Mesenchymal stem cell (in vitro differentiated cells and primary cell): Measurements from ENCODE around the gene TRIP12.

Source experiments
- DNase-seq: peaks from one replicate; pipeline ENCODE4 v3.0.0-alpha.2; 2013
- H2AFZ ChIP-seq: one replicate; pipeline ENCODE4 v1.6.1; 2013; ENCODE audit warnings: low read depth, mild to moderate bottlenecking, control low read depth, inconsistent platforms, low read length, moderate library complexity
- H2AK5ac ChIP-seq: 2 replicates; pipeline ENCODE4 v1.6.1; 2013; ENCODE audit warnings: low read length, moderate library complexity, mild to moderate bottlenecking, inconsistent platforms; ENCODE audit not compliant: severe bottlenecking
- H2BK120ac ChIP-seq: one replicate; pipeline ENCODE4 v1.6.1; 2013; ENCODE audit warnings: low read depth, mild to moderate bottlenecking, inconsistent platforms, low read length, moderate library complexity
- H2BK12ac ChIP-seq, 2 experiments: one replicate each; pipeline ENCODE4 v1.6.1; 2013; ENCODE audit warnings: inconsistent platforms in 2 of 2, low read length in 2 of 2, mild to moderate bottlenecking in 2 of 2, moderate library complexity in 2 of 2, control low read depth in 1 of 2
- H2BK15ac ChIP-seq: one replicate; pipeline ENCODE4 v1.6.1; 2013; ENCODE audit warnings: mild to moderate bottlenecking, low read depth, inconsistent platforms; ENCODE audit not compliant: poor library complexity, severe bottlenecking
- H2BK5ac ChIP-seq: 2 replicates; pipeline ENCODE4 v1.6.1; 2013; ENCODE audit warnings: low read depth, mild to moderate bottlenecking, low read length, control low read depth, inconsistent platforms; ENCODE audit not compliant: poor library complexity, severe bottlenecking
- H3K14ac ChIP-seq, 2 experiments: one replicate each; pipeline ENCODE4 v1.6.1; 2013; ENCODE audit warnings: inconsistent platforms in 2 of 2, low read length in 2 of 2, control low read depth in 1 of 2, mild to moderate bottlenecking in 1 of 2, moderate library complexity in 1 of 2
- H3K18ac ChIP-seq, 2 experiments: one replicate each; pipeline ENCODE4 v1.6.1; 2013; ENCODE audit warnings: inconsistent platforms in 2 of 2, low read length in 2 of 2, control low read depth in 1 of 2, low read depth in 1 of 2, mild to moderate bottlenecking in 1 of 2
- H3K23ac ChIP-seq, 2 experiments: one replicate each; pipeline ENCODE4 v1.6.1; 2013; ENCODE audit warnings: inconsistent platforms in 2 of 2, low read length in 2 of 2, mild to moderate bottlenecking in 2 of 2, moderate library complexity in 2 of 2, control low read depth in 1 of 2
- H3K27ac ChIP-seq: 2 replicates; pipeline ENCODE4 v1.5.1; 2013; ENCODE audit warnings: mild to moderate bottlenecking, moderate library complexity, low read length, control low read depth, inconsistent platforms; ENCODE audit not compliant: poor library complexity, severe bottlenecking
- H3K27me3 ChIP-seq, 2 experiments: 2 replicates each; pipeline versions ENCODE4 v1.6.1 to v1.7.0; 2013; ENCODE audit warnings: low read length in 2 of 2, mild to moderate bottlenecking in 2 of 2, moderate library complexity in 2 of 2, control low read depth in 1 of 2, inconsistent platforms in 1 of 2; ENCODE audit not compliant: control insufficient read depth in 1 of 2, insufficient read depth in 1 of 2
- H3K36me3 ChIP-seq, 2 experiments: 2 replicates each; pipeline versions ENCODE4 v1.6.1 to v1.7.0; 2013; ENCODE audit warnings: low read length in 2 of 2, control low read depth in 1 of 2, inconsistent platforms in 1 of 2, low read depth in 1 of 2, mild to moderate bottlenecking in 1 of 2; ENCODE audit not compliant: insufficient read depth in 2 of 2, control insufficient read depth in 1 of 2
- H3K4ac ChIP-seq, 2 experiments: one replicate each; pipeline ENCODE4 v1.6.1; 2013; ENCODE audit warnings: inconsistent platforms in 2 of 2, low read length in 2 of 2, mild to moderate bottlenecking in 2 of 2, moderate library complexity in 2 of 2, control low read depth in 1 of 2, low read depth in 1 of 2
- H3K4me1 ChIP-seq: 2 replicates; pipeline ENCODE4 v1.6.1; 2013; ENCODE audit warnings: low read depth, low read length, control low read depth; ENCODE audit not compliant: control insufficient read depth, insufficient read depth
- H3K4me2 ChIP-seq: 2 replicates; pipeline ENCODE4 v1.6.1; 2013; ENCODE audit warnings: low read length, mild to moderate bottlenecking, inconsistent platforms; ENCODE audit not compliant: poor library complexity, severe bottlenecking
- H3K4me3 ChIP-seq, 2 experiments: 2 replicates each; pipeline versions ENCODE4 v1.5.1 to v1.7.0; 2013; ENCODE audit warnings: low read length in 2 of 2, mild to moderate bottlenecking in 2 of 2, control low read depth in 1 of 2, low read depth in 1 of 2; ENCODE audit not compliant: insufficient read depth in 1 of 2
- H3K79me1 ChIP-seq: replicated peaks from 2 replicates; pipeline ENCODE4 v1.6.1; 2013; ENCODE audit warnings: mild to moderate bottlenecking, control low read depth, low read length, inconsistent platforms; ENCODE audit not compliant: poor library complexity, severe bottlenecking
- H3K9ac ChIP-seq: 2 replicates; pipeline ENCODE4 v1.7.0; 2013; ENCODE audit warnings: mild to moderate bottlenecking, low read length, moderate library complexity
- H3K9me3 ChIP-seq: 2 replicates; pipeline ENCODE4 v1.7.0; 2013; ENCODE audit warnings: mild to moderate bottlenecking, low read length; ENCODE audit not compliant: control insufficient read depth
- H4K8ac ChIP-seq: one replicate; pipeline ENCODE4 v1.6.1; 2013; ENCODE audit warnings: inconsistent platforms, mild to moderate bottlenecking, low read length, moderate library complexity
- H4K91ac ChIP-seq: one replicate; pipeline ENCODE4 v1.6.1; 2013; ENCODE audit warnings: mild to moderate bottlenecking, low read length, inconsistent platforms
- WGBS: methylation state at CpG from one replicate; pipeline ENCODE4 v1.1.7; 2013; ENCODE audit warnings: mixed read lengths; 5-methylcytosine and 5-hydroxymethylcytosine counted together

TRIP12 gene

DNA sequence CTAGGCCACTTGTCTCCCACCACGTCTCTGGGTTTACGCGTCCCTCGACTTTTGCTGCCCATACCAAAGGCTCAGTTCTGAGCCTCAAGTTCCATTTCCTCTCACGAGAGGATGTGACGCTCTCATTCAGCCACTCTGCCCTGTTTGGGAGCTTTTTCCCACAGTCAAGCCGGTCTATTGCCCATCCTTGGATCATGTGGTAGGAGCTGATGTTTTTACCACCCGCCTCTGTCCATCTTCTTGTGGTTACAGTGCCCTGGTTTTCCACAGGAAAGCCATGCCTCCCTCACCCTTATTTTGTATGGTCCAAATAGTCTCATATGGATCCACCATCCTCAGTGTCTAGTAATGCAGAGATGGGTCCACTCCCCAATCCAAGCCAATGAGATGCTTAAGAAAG, 20.9 kb upstream of the TRIP12 start:
- no peak overlapping the region for H4K91ac ChIP-seq
- H2BK5ac ChIP-seq: no peak overlapping the region
- H3K27me3 ChIP-seq: no peaks in the 10 kb centered on the region
- H3K79me1 ChIP-seq: peaks cover 10% of the 10 kb centered on the region
- H3K27ac ChIP-seq: no peak overlapping the region
- no peak overlapping the region for H2BK15ac ChIP-seq
- H3K4me1 ChIP-seq: peaks cover 4% of the 10 kb centered on the region
- no peak overlapping the region for H2AK5ac ChIP-seq
- no peak overlapping the region for H4K8ac ChIP-seq
- H3K18ac ChIP-seq: no peak overlapping the region
- no peak overlapping the region for H3K23ac ChIP-seq
- H3K9ac ChIP-seq: no peak overlapping the region
- no peak overlapping the region for H3K4ac ChIP-seq
- no peak overlapping the region for H3K4me3 ChIP-seq
- H2BK120ac ChIP-seq: no peak overlapping the region
- no peak overlapping the region for H2AFZ ChIP-seq
- no peak overlapping the region for H3K4me2 ChIP-seq
- H3K14ac ChIP-seq: no peak overlapping the region
- H3K9me3 ChIP-seq: no peaks in the 10 kb centered on the region
- no peak for DNase-seq
- WGBS: 97% methylated on average over 8 of the region's 8 CpGs
- peaks cover 0 to 4% of the 10 kb centered on the region in 2 experiments for H3K36me3 ChIP-seq
- no peak overlapping the region for H2BK12ac ChIP-seq

DNA sequence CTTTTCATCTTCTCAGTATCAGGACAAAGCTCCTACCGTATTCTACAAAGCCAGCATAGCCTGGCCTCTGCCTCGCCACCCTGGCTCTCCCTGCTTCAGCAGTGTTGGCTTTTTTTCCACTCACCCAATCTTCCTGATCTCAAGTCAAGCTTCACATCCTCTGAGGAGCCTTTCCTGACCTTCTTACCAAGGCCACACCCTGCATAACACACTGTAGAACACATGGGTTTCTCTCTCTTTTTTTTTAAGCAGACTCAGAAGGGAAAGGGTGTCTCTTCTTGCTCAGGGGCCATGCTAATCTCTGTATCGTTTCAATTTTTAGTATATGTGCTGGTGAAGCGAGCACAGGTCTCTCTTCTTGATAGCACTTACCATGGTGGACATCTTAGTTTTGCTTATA, 15.7 kb upstream of the TRIP12 start:
- H2BK5ac ChIP-seq: no peak overlapping the region
- no peak overlapping the region for H2BK12ac ChIP-seq
- no peak overlapping the region for H2BK15ac ChIP-seq
- H3K4ac ChIP-seq: no peak overlapping the region
- no peak overlapping the region for H3K18ac ChIP-seq
- H2AK5ac ChIP-seq: no peak overlapping the region
- WGBS: 93% methylated on average over 4 of the region's 4 CpGs
- no peak overlapping the region for H2AFZ ChIP-seq
- no peak overlapping the region for H4K8ac ChIP-seq
- H3K9me3 ChIP-seq: no peaks in the 10 kb centered on the region
- no peak overlapping the region for H2BK120ac ChIP-seq
- H3K23ac ChIP-seq: no peak overlapping the region
- H3K9ac ChIP-seq: no peak overlapping the region
- no peak overlapping the region for H3K4me3 ChIP-seq
- H3K4me2 ChIP-seq: no peak overlapping the region
- peaks cover 4 to 6% of the 10 kb centered on the region in 2 experiments for H3K36me3 ChIP-seq
- DNase-seq: no peak
- no peak overlapping the region for H4K91ac ChIP-seq
- H3K27me3 ChIP-seq: no peaks in the 10 kb centered on the region
- no peak overlapping the region for H3K14ac ChIP-seq
- no peak overlapping the region for H3K27ac ChIP-seq
- H3K79me1 ChIP-seq: peaks cover 10% of the 10 kb centered on the region
- H3K4me1 ChIP-seq: peaks cover 4% of the 10 kb centered on the region

DNA sequence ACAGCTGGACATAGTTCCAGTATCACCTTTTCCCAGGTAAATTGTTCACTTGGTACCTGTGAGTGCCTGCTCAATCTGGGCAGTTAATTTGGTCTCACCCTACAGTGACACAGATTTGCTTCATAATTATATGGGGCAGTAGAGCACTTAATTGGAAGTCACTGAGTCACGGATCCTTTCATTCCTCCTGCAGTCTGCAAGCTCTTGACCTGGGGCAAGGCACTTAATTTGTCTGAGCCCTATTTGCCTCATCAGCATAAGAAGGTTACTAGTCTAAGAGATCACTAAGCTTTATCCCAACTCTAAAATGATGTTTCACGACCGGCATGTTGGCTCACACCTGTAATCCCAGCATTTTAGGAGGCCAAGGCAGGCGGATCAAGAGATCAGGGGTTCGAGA, 9.4 kb upstream of the TRIP12 start:
- Histone ChIP-seq H2AK5ac (no peak overlapping the region), H4K91ac (no peak overlapping the region), H2BK5ac (no peak overlapping the region), H3K79me1 (peaks cover 17% of the 10 kb centered on the region), H3K9me3 (no peaks in the 10 kb centered on the region), H3K27me3 (no peaks in the 10 kb centered on the region), H3K23ac (no peak overlapping the region), H3K18ac (no peak overlapping the region), H3K36me3 (peaks cover 0 to 8% of the 10 kb centered on the region in 2 experiments), H3K9ac (no peak overlapping the region), H2BK12ac (no peak overlapping the region), H3K27ac (no peak overlapping the region), H3K14ac (no peak overlapping the region), H4K8ac (no peak overlapping the region), H2AFZ (no peak overlapping the region), H2BK15ac (no peak overlapping the region), H3K4ac (no peak overlapping the region), H2BK120ac (no peak overlapping the region), H3K4me3 (no peak overlapping the region), H3K4me1 (peaks cover 1% of the 10 kb centered on the region), H3K4me2 (no peak overlapping the region)
- no peak for DNase-seq
- 89% methylated on average over 5 of the region's 5 CpGs for WGBS

DNA sequence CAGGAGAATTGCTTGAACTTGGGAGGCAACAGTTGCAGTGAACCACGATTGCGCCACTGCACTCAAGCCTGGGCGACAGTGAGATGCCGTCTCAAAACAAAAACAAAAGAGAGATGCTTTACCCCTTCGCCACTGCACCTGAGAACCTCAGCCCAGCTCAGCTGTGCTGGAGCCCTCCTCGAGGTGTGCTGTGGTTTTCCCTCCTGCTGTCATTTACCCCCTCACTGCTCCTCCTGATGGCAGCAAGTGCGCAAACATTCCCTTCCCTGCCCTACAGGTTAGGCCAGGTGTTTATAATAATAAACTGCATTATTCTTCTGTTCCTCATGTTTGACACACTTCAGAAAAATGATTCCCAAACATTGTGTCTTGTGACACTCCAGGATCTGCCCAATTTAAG, 8.8 kb upstream of the TRIP12 start:
- Histone ChIP-seq H3K23ac (no peak overlapping the region), H4K8ac (no peak overlapping the region), H2BK12ac (no peak overlapping the region), H3K18ac (no peak overlapping the region), H2AFZ (no peak overlapping the region), H3K9ac (no peak overlapping the region), H3K27me3 (no peaks in the 10 kb centered on the region), H4K91ac (no peak overlapping the region), H3K4me2 (no peak overlapping the region), H3K36me3 (peaks cover 0 to 8% of the 10 kb centered on the region in 2 experiments), H3K4ac (no peak overlapping the region), H3K4me1 (peaks cover 1% of the 10 kb centered on the region), H2BK120ac (no peak overlapping the region), H3K79me1 (peaks cover 18% of the 10 kb centered on the region), H3K14ac (no peak overlapping the region), H2BK5ac (no peak overlapping the region), H2AK5ac (no peak overlapping the region), H3K4me3 (no peak overlapping the region), H3K27ac (no peak overlapping the region), H2BK15ac (no peak overlapping the region), H3K9me3 (no peaks in the 10 kb centered on the region)
- DNase-seq: no peak
- WGBS: 94% methylated on average over 6 of the region's 7 CpGs
